ENCODE results near the gene CAV2.

Gene CAV2

DNA sequence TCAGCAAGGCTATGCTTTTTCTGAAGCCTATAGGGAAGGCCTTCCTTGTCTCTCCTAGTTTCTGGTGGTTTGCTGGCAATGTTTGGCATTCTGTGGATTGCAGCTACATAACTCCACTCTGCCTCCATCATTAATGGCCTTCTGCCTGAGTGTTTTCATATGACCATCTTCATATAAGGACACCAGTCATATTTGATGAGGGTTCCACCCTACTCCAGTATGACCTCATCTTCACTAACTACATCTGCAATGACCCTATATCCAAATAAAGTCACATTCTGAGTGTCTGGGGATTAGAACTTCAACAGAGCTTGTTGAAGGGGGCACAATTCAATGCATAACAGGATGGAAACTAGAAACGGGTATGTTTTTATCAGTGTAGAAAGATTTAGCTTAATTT is 47.4 kb downstream of the CAV2 start:
- DNase-seq (ENCODE audit: low read depth in 3 of 3), result no peak

DNA sequence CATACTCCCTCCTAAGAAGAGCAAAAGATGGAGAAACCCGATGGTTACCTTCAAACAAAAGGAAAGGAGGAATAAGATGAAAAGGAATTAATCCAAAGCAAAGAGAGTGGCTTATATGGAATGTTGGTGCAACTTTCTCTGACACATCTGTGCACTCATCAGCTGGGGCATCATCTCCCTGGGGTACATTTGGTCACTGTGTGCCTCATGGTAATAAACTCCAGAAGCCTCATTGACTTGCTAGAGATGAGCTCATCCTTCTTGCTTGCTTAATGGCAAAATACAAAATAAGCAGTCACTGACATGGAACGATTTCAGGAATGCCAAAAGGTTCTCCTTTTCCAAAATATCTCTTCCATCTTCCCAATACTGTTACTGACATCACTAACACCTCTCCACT is 47.8 kb downstream of the CAV2 start:
- no peak for DNase-seq (ENCODE audit: low read depth in 3 of 3)

DNA sequence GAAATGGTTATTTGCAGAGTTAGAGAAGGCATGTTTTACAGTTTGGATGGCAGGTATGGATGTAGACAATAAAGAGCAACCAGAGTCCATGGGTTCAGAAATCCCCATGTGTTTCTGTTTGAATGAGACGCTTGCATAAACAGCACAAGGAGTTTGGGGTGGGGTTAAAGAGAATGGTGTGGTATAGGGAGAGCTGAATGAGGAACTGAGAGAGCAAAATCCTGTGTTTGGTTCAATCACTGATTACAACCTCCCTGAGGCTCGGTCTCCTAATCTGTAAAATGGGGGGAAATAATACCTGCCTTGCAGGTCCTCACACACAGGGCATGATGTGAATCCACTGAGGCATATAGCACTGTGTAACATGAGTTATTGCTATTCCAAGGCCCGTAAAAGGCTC is 49.0 kb downstream of the CAV2 start:
- DNase-seq (ENCODE audit: low read depth in 3 of 3), result no peak

GRCh38 chr7:116549370-116549769 is 49.8 kb downstream of the CAV2 start:
- no peak for DNase-seq (ENCODE audit: low read depth in 3 of 3)

GRCh38 chr7:116551692-116552091 is 52.2 kb downstream of the CAV2 start:
- no peak for DNase-seq (ENCODE audit: low read depth in 3 of 3)

DNA sequence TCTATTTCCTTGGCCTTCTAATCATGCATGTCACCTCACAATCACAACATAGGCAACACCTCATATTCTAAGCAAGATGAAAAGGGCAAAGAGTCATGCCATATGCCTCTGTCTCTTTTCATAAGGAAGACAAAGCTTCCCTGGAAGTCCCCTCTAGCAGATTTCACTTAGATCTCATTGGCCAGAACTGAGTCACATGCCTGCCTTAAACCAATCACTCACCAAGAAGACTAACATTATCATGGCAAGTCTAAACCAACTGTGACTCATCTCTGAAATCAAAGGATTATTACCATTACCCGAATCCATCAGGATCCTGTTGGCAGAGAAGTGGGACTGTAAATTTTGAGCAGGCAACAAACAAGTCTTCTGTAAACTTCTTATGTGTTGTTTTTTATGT is 53.1 kb downstream of the CAV2 start:
- no peak for DNase-seq (ENCODE audit: low read depth in 3 of 3)

DNA sequence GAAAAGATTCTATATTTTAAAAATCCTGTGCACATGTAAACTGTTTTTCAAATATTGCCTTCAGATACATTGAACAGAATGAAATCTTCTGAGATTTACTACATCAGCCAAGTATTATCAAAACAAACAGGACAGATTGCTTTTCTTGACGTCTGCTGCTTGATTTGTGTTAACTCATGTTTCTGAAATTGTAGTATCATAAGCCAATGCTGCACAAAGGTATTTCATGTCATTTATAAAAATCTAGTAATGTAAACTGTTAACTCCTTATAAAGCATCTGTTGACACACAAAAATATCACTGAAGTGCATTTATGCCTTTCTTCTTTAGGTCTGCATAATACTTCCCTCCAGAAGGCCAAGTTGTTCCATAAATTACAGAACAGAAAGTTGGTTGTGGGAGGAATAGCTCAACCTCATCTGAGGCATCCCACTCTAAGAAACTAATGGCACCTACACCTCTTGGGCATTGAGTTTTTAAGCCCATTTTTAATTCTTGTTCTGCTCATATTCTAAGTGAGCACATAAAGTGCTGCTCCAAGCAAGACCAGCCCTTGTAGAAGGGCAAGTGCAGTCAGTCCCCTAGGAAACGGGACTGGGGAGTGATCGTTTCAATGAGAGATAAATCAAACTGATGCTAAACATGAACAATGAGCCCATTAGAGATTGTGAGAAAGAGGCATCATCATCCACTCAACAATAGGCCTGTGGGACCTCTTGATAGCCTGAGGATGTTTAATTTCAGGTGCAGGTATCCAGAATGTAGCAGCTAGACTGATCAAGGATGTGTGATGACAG is 53.8 kb downstream of the CAV2 start:
- no peak for DNase-seq (ENCODE audit: low read depth in 3 of 3)

DNA sequence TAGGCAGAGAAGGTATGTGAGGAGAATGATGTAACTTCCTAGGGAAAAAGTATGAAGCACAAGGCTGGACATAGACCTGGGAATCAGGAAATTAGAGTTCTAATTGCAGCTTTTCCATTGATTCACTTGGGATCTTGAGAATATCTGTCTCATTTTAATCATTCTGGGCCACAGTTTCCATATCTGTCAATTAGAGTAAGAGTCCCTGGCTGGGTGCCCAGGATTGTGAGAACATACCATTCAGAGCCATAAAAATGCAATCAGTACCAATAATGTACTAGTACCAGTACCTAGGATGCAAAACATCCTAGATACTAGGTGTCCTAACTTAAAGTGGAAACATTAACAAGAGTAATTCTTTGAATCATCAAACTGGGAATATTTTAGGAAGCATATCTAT is 54.9 kb downstream of the CAV2 start:
- DNase-seq (ENCODE audit: low read depth in 3 of 3), result no peak

DNA sequence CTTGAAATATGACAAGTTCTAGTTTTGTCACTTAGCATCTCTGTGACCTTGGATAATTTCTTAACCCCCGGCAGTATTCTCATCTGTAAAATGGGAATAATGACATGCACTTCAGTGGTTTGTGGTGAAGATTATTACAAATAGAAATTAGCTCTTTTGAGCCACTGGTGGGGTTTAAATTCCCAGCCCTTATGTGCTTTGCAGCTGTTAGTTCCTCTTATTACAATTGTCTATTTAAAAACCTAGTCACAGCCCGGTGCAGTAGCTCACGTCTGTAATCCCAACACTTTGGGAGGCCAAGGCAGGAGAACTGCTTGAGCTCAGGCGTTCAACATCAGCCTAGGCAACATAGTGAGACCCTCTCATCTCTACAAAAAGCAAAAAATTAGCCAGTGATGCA is 55.4 kb downstream of the CAV2 start:
- DNase-seq (ENCODE audit: low read depth in 3 of 3), result no peak

- DNase-seq (ENCODE audit: low read depth in 3 of 3), result no peak
Observed at GRCh38 chr7:116557066-116557585, 57.6 kb downstream of the CAV2 start.

GRCh38 chr7:116557901-116558300 is 58.4 kb downstream of the CAV2 start:
- no peak for DNase-seq (ENCODE audit: low read depth in 3 of 3)

Measured in stimulated activated CD4-positive, alpha-beta T cell treated with anti-CD3 and anti-CD28 coated beads, TNF-alpha, amount 100 ng/mL, for 4 hours (primary cell).